Heart right ventricle (tissue), 16 donors: ENCODE data around the gene ENPP1. TPM values are rescaled to one million over a fixed set of nuclear protein-coding genes. Genes with fewer than 3 reads are reported as not detected.

Experiments used
- ATAC-seq, 8 donors: fragments of 200-7000 bp; cut with Tn5 transposase; one replicate each; pipeline ENCODE4 v1.9.1; 2020; ENCODE audit warnings: mild to moderate bottlenecking in 8 of 8, moderate library complexity in 8 of 8, moderate number of reproducible peaks in 1 of 8
- DNase-seq, 2 donors: peaks; one replicate each; pipeline ENCODE4 v3.0.0-alpha.2; 2020
- H3K27ac ChIP-seq, 10 donors: fragments of 200-600 bp; sonication (generic) in 2 of 10; one replicate each; pipeline versions ENCODE4 v1.5.0 to v1.8.0; 2020 to 2022; ENCODE audit warnings: mild to moderate bottlenecking in 3 of 10
- H3K27me3 ChIP-seq, 7 donors: fragments of 200-600 bp; one replicate each; pipeline ENCODE4 v1.8.0; 2021 to 2022; ENCODE audit warnings: mild to moderate bottlenecking in 2 of 7
- H3K36me3 ChIP-seq, 9 donors: fragments of 200-600 bp; sonication (generic) in 1 of 9; one replicate each; pipeline versions ENCODE4 v1.5.0 to v1.8.0; 2020 to 2022; ENCODE audit warnings: mild to moderate bottlenecking in 2 of 9
- H3K4me1 ChIP-seq, 9 donors: fragments of 200-600 bp; sonication (generic) in 1 of 9; one replicate each; pipeline versions ENCODE4 v1.5.0 to v1.8.0; 2020 to 2022; ENCODE audit warnings: mild to moderate bottlenecking in 4 of 9
- H3K4me3 ChIP-seq, 10 donors: fragments of 200-600 bp; sonication (generic) in 2 of 10; one replicate each; pipeline versions ENCODE4 v1.5.0 to v1.8.0; 2020 to 2022; ENCODE audit warnings: mild to moderate bottlenecking in 7 of 10, moderate library complexity in 2 of 10
- H3K9me3 ChIP-seq, 11 donors: fragments of 200-600 bp in 10 of 11; sonication (generic) in 2 of 11; one replicate each; pipeline versions ENCODE4 v1.5.0 to v1.8.0; 2013 to 2022; ENCODE audit warnings: mild to moderate bottlenecking in 2 of 11, control low read depth in 1 of 11, moderate library complexity in 1 of 11
- WGBS, 2 donors: extraction: QIAGEN DNeasy Blood & Tissue Kit; methylation state at CpG; one replicate each; pipeline ENCODE4 v1.1.7; 2013; ENCODE audit warnings: inconsistent platforms in 1 of 2; 5-methylcytosine and 5-hydroxymethylcytosine counted together
- intact Hi-C, 10 donors: fragments of 100-400 bp; cut with DNase I; formaldehyde crosslinking; loops; one replicate each; pipeline versions ENCODE4 v1.11.1 to v1.14.2; 2022
- polyA plus RNA-seq, 2 donors: library from polyadenylated mRNA; stranded (reverse); fragments of 200-250 nt; gene quantifications; one replicate each; pipeline ENCODE4 v1.2.3, GENCODE V29; 2013
- total RNA-seq, 10 donors: library from RNA; stranded (reverse); fragmentation: NEBNext Ultra II Directional in 3 of 10; extraction: Animal tissue kit (Norgen Biotek cat#: 25700) in 3 of 10; gene quantifications; one replicate each; pipeline versions ENCODE4 v1.2.1 to v1.2.4, GENCODE V29; 2021 to 2023
- TF ChIP-seq, protein P1 (sequence below), 9 donors: fragments of 200-600 bp; sonication (generic) in 2 of 9; IDR thresholded peaks; one replicate each; pipeline versions ENCODE4 v1.5.0 to v1.8.0; 2021 to 2022; ENCODE audit warnings: antibody characterized with exemption in 9 of 9, mild to moderate bottlenecking in 5 of 9, moderate library complexity in 1 of 9
- donor health status: Arrhythmogenic right ventricular cardiomyopathy.
- donor health status: ischemic (EF 13 %, LVEDD 7.1; RV severe dilation, severe dysfunction).
- donor health status: healthy with polysubstance abuse.
- donor health status: DM: no; HTN: yes; CAD: no.
- donor health status: DM: no; HTN: no; CAD: no.
- donor health status: ischemic (EF 25% LVEDD 6.9; RV normal size, moderate dysfunction).
- donor health status: ischemic (EF 25% LVEDD 5.7; RV mildly dilated, moderate dysfunction).
- donor health status: healthy.
- donor health status: DM: yes; HTN: yes; CAD: no.
- donor health status: Ischemic cardiomyopathy.
- donor health status: ischemic (EF 35%, LVEDD 5.7; RV mildly dilated, moderate dysfunction).
- donor health status: nonischemic (EF 11% LVEDD 7.7; RV severe dilation, severe dysfunction).
- donor health status: DM: yes; HTN: yes; CAD: no.
- donor health status: PGD.
- donor health status: ischemic (EF 29% LVEDD 5.4; RV normal size, mild dysfunction).
- donor health status: nonischemic (EF 23%, LVEDD 6.1; RV moderate dilation, normal function).

The ENPP1 gene
- total and polyA plus RNA-seq, 12 donors, result 0.45 to 3.2 (median 2.1) TPM

DNA sequence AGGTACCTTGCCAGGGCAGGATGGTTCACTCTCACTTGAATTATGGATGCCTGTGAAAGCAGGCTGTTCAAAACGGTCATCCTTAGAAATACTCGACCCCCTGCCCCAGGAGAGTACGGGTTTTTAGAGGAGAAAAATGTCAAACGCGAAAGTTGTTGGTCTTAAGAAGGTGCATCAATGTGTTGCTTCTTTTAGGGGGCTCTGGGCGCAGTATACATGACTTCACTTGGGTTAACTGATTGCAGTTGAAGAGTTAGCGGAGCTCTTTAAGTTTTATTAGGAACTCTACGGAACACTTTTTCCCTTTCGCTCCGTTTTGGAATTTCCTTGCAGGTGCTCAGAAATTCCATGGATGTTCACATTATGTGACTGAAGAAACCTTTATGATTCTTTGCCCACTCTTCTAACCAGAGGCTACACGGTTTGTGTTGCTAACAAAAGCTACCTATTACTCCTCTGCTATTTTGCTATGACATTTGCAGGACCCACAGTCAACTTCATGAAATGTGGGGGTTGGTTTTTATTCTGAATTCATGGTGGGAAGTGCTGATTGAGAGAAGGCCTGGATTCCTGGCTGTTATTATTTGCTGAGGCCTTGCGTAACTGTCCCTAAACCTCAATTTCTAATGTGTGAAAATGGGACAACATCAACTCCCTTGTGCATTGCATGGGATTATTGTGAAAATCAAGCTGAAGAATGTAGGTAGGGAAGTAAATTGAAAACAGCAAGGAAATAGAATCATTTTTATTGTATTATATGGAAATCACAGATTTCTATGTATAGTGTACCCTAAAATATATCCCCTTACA, 845 bp downstream of the ENPP1 start:
- Histone ChIP-seq H3K27ac (peak overlapping the region in 9 of 10 donors; percentile 60 to 80 (median 67)), H3K36me3 (no peaks in the 10 kb centered on the region), H3K27me3 (peaks cover 0 to 38% (median 0%) of the 10 kb centered on the region in 7 donors), H3K4me1 (peaks cover 0 to 19% (median 10%) of the 10 kb centered on the region in 9 donors), H3K9me3 (no peaks in the 10 kb centered on the region), H3K4me3 (peak overlapping the region; percentile 54 to 78 (median 68))
- TF ChIP-seq, protein P1, sequence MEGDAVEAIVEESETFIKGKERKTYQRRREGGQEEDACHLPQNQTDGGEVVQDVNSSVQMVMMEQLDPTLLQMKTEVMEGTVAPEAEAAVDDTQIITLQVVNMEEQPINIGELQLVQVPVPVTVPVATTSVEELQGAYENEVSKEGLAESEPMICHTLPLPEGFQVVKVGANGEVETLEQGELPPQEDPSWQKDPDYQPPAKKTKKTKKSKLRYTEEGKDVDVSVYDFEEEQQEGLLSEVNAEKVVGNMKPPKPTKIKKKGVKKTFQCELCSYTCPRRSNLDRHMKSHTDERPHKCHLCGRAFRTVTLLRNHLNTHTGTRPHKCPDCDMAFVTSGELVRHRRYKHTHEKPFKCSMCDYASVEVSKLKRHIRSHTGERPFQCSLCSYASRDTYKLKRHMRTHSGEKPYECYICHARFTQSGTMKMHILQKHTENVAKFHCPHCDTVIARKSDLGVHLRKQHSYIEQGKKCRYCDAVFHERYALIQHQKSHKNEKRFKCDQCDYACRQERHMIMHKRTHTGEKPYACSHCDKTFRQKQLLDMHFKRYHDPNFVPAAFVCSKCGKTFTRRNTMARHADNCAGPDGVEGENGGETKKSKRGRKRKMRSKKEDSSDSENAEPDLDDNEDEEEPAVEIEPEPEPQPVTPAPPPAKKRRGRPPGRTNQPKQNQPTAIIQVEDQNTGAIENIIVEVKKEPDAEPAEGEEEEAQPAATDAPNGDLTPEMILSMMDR (IDR thresholded peaks at IDR 0.05), result no peak
- DNase-seq, result no peak
- no peak for ATAC-seq
- intact Hi-C loops, result loop anchor here in 1 of 10 donors (10.0 kb wide), 1 partner anchor 114 kb away; no protein-coding TSS in a partner anchor
- WGBS, 2 donors, result 35 to 39% methylated on average over 12 of the region's 12 CpGs

- intact Hi-C loops, result no loop called here
- 54 to 55% methylated on average over 3 of the region's 3 CpGs for WGBS, 2 donors
Measured at GRCh38 chr6:131811500-131811899, 3.7 kb downstream of the ENPP1 start.

DNA sequence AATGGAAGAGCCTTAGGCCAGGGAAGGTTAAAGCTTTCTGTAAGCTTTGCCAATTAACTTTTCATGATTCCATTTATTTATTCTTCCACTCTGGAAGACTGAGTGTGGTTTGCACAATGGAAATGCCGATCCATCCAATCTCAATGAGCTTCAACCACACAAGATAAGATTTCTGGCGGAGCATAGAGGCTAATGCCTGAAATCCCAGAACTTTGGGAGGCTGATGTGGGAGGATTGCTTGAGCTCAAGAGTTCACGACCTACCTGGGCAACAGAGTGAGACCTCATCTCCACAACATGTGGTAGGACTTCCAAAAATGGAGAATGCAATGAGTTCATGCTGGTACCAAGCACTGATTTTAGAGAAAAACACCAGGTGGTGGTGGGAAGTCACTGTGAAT, 6.2 kb downstream of the ENPP1 start:
- intact Hi-C loops, result no loop called here
- H3K4me3 ChIP-seq, result no peak overlapping the region
- no peaks in the 10 kb centered on the region for H3K36me3 ChIP-seq
- ATAC-seq, result no peak
- TF ChIP-seq, protein P1 (IDR thresholded peaks at IDR 0.05), result no peak
- H3K9me3 ChIP-seq, result no peaks in the 10 kb centered on the region
- peaks cover 0 to 9% (median 0%) of the 10 kb centered on the region in 7 donors for H3K27me3 ChIP-seq
- H3K4me1 ChIP-seq, result peaks cover 0 to 2% (median 0%) of the 10 kb centered on the region in 9 donors
- no peak overlapping the region for H3K27ac ChIP-seq
- no peak for DNase-seq
- 81 to 87% methylated on average over 3 of the region's 3 CpGs for WGBS, 2 donors

More at GRCh38 chr6:131811500-131811899, 3.7 kb downstream of the ENPP1 start:
- no peaks in the 10 kb centered on the region for H3K36me3 ChIP-seq
- H3K4me1 ChIP-seq, result peaks cover 0 to 19% (median 10%) of the 10 kb centered on the region in 9 donors
- no peak overlapping the region for H3K27ac ChIP-seq
- DNase-seq (no peak), ATAC-seq (no peak)
- peaks cover 0 to 30% (median 0%) of the 10 kb centered on the region in 7 donors for H3K27me3 ChIP-seq
- H3K9me3 ChIP-seq, result no peaks in the 10 kb centered on the region
- no peak overlapping the region for H3K4me3 ChIP-seq
- TF ChIP-seq, protein P1 (IDR thresholded peaks at IDR 0.05), result no peak

DNA sequence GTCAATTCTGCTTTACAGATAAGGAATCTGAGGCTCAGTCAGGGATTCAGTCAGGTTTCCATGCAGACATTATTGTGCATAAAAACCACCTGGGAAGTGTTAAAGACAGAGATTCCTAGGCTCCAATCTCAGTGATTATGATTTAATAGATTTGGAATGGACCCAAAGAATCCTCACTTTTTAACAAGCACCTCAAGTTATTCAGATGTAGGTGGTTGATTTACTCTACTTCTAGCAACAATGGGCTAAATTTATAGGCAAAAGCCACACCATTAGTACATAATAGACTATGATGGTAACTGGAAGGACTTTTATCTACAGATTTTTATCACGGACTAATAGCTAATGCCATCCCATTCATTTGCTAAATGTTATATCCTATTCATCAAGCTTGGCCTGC, 9.0 kb downstream of the ENPP1 start:
- ATAC-seq (no peak), DNase-seq (no peak)
- TF ChIP-seq, protein P1 (IDR thresholded peaks at IDR 0.05), result no peak
- Histone ChIP-seq H3K36me3 (no peaks in the 10 kb centered on the region), H3K4me3 (no peak overlapping the region), H3K4me1 (peaks cover 0 to 6% (median 0%) of the 10 kb centered on the region in 9 donors), H3K9me3 (no peaks in the 10 kb centered on the region), H3K27ac (no peak overlapping the region), H3K27me3 (no peaks in the 10 kb centered on the region)
- 72 to 76% methylated on average over 1 of the region's 1 CpG for WGBS, 2 donors
- intact Hi-C loops, result no loop called here
